AG04450 (cell line): Measurements from ENCODE around the gene DCDC2C. TPM values are rescaled to one million over a fixed set of nuclear protein-coding genes. Genes with fewer than 3 reads are reported as not detected.

Source experiments
- CTCF ChIA-PET: fragments of 300-600, 350-600 bp; formaldehyde crosslinking; extraction: SDS; loops from one replicate; lab custom pipeline; 2022; ENCODE audit warnings: antibody characterized with exemption, inconsistent platforms; lab: Charles Lee
- POLR2A ChIA-PET: fragments of 350-600 bp; formaldehyde crosslinking; extraction: SDS; loops from one replicate; lab custom pipeline; 2021; ENCODE audit warnings: antibody characterized with exemption, inconsistent platforms; lab: Yijun Ruan, JAX
- DNase-seq: peaks from one replicate; pipeline ENCODE4 v3.0.0-alpha.2; 2011; ENCODE audit warnings: low read depth, low spot score
- H3K27ac ChIP-seq: one replicate; pipeline ENCODE4 v1.5.1; 2012; ENCODE audit warnings: low read depth, low read length, control low read depth
- H3K27me3 ChIP-seq: one replicate; pipeline ENCODE4 v1.6.0; 2012; ENCODE audit warnings: low read length; ENCODE audit not compliant: control insufficient read depth, insufficient read depth
- H3K4me3 ChIP-seq: 2 replicates; pipeline ENCODE4 v1.5.1; 2011; ENCODE audit warnings: mild to moderate bottlenecking, low read depth, low read length, control low read depth
- H3K9me3 ChIP-seq: 2 replicates; pipeline ENCODE4 v1.5.1; 2012; ENCODE audit warnings: low read length; ENCODE audit not compliant: control insufficient read depth, insufficient read depth
- polyA minus RNA-seq: library from RNA; depleted of rRNA, polyadenylated mRNA; stranded (reverse); fragments of >200 nt; gene quantifications from 2 replicates; pipeline ENCODE4 v1.2.3, GENCODE V29; 2011; rRNA and poly(A)+ RNA removed
- polyA plus RNA-seq: library from polyadenylated mRNA; depleted of rRNA; stranded (reverse); fragments of >200 nt; gene quantifications from 2 replicates; pipeline ENCODE4 v1.2.3, GENCODE V29; 2011; rRNA removed
- TF ChIP-seq, protein P1 (sequence below): IDR thresholded peaks from 2 replicates; pipeline ENCODE4 v1.5.1; 2011; ENCODE audit warnings: low read depth, low read length, control low read depth, inconsistent platforms

DCDC2C gene, protein sequence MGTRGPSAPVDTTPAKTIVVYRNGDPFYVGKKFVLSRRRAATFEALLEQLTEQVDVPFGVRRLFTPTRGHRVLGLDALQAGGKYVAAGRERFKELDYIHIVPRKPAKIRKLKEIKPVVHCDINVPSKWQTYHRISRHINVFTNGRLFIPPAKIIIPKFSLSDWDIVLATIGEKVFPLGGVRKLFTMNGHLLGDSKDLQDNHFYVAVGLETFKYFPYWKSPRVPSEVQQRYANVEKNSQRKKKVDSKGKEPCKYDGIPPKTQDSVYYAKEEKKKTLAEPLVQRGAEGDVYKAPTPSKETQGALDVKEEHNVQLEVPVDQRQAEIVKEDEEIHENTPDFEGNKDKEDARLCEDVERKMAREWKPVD
- polyA plus RNA-seq (not detected in 2 replicates), polyA minus RNA-seq (not detected in 2 replicates)

DNA sequence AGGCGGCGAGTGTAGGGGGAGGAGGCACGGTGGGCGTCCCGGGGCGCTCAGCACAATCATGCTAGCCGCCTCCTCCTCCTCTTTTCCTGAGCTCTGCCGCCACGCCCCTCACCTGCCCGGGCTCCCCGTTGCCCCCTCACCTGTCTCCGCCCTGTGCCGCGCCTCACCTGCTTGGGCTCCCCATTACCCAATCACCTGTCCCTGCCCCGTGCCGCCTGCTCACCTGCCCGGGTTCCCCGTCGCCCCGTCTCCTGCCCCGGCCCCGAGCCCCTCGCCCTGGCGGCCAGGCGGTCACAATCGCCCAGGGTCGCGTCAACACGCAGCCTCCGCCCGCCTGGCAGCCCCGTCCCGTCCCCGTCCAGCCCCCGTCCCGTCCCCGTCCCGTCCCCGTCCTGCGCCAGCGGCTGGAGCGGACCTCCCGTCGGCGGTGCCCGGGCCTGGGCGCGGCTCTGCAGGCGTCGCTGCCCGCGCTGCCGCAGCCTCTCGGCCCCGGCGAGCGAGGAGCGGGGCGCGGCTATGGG, at the start of gene DCDC2C:
DCDC2C (plus strand) TSS at position 340 of the 521 bp plus-strand sequence; CDS start at position 517, 177 bp downstream.
- peaks cover 25% of the 10 kb centered on the region for H3K27me3 ChIP-seq
- no peak within 1 kb of the TSS for H3K27ac ChIP-seq
- DNase-seq, result no peak
- CTCF ChIA-PET, result no interaction called here
- TF ChIP-seq, protein P1, sequence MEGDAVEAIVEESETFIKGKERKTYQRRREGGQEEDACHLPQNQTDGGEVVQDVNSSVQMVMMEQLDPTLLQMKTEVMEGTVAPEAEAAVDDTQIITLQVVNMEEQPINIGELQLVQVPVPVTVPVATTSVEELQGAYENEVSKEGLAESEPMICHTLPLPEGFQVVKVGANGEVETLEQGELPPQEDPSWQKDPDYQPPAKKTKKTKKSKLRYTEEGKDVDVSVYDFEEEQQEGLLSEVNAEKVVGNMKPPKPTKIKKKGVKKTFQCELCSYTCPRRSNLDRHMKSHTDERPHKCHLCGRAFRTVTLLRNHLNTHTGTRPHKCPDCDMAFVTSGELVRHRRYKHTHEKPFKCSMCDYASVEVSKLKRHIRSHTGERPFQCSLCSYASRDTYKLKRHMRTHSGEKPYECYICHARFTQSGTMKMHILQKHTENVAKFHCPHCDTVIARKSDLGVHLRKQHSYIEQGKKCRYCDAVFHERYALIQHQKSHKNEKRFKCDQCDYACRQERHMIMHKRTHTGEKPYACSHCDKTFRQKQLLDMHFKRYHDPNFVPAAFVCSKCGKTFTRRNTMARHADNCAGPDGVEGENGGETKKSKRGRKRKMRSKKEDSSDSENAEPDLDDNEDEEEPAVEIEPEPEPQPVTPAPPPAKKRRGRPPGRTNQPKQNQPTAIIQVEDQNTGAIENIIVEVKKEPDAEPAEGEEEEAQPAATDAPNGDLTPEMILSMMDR, result no peak
- H3K4me3 ChIP-seq, result no peak within 1 kb of the TSS
- H3K9me3 ChIP-seq, result no peaks in the 10 kb centered on the region; the same call in 1 of the 2 replicates
- POLR2A ChIA-PET, result no interaction called here

DNA sequence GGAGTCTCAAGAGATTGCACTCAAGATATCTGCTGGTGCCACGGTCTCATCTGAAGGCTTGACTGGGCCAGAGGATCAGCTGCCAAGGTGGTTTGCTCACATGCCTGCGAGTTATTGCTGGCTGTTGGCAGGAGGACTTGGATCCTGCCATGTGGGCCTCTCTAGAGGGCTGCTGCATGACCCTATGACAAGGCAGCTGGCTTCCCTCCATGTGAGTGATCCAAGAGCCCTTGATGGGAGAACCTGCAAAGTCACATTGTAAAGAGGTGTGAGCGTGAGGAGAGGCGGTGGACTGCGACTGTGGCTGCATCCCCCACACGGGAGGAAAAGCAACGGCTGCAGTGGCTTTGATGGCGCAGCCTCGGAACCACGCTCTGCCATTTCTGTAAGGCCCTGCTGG, 49.4 kb upstream of the DCDC2C start:
- Histone ChIP-seq H3K27ac (no peak overlapping the region), H3K27me3 (peaks cover 3% of the 10 kb centered on the region), H3K9me3 (peaks cover 9% of the 10 kb centered on the region), H3K4me3 (no peak overlapping the region)
- ChIA-PET CTCF (interaction anchor here (3.1 kb wide), 1 partner anchor 231 kb away, joined by 19 read pairs; no protein-coding TSS in a partner anchor), POLR2A (interaction anchor here (1.5 kb wide), 1 partner anchor 176 kb away, joined by 5 read pairs; no protein-coding TSS in a partner anchor)
- no peak for DNase-seq
- TF ChIP-seq, protein P1, result no peak

DNA sequence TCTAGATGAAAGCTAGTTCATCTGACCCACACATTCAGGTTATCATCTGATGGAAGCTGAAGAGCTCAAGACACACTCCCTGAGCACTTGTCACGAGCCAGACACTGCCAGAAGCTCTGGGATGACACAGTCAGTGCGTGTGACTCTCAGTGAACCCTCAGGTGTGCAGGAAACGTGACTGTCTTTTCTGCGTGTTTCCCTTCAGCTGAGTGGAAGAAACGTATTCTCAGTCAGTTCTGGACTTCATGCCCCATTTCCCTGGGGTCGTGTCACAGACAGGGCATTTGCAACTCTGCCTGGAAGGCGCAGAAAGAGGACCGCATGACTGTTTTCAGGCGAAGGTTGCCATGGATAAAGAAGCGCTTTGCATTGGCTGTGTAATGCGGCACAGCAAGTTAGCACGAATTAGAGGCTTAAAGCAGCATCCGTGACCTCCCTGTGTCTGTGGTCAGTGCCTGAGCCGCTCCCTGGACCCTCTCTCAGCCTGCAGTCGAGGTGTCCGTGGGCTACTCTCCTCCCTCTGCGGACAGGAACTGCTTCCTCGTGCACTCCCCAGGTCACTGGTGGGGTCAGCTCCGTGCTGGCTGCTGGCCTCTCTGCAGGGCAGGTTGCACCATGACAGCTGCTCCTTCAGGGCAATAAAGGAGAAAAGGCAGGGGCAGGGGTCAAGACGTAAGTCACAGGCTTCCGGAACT, 48.7 kb upstream of the DCDC2C start:
- Histone ChIP-seq H3K27ac (no peak overlapping the region), H3K27me3 (peaks cover 3% of the 10 kb centered on the region), H3K4me3 (no peak overlapping the region), H3K9me3 (peaks cover 9% of the 10 kb centered on the region)
- TF ChIP-seq, protein P1, result no peak
- ChIA-PET CTCF (no interaction called here), POLR2A (no interaction called here)
- no peak for DNase-seq

DNA sequence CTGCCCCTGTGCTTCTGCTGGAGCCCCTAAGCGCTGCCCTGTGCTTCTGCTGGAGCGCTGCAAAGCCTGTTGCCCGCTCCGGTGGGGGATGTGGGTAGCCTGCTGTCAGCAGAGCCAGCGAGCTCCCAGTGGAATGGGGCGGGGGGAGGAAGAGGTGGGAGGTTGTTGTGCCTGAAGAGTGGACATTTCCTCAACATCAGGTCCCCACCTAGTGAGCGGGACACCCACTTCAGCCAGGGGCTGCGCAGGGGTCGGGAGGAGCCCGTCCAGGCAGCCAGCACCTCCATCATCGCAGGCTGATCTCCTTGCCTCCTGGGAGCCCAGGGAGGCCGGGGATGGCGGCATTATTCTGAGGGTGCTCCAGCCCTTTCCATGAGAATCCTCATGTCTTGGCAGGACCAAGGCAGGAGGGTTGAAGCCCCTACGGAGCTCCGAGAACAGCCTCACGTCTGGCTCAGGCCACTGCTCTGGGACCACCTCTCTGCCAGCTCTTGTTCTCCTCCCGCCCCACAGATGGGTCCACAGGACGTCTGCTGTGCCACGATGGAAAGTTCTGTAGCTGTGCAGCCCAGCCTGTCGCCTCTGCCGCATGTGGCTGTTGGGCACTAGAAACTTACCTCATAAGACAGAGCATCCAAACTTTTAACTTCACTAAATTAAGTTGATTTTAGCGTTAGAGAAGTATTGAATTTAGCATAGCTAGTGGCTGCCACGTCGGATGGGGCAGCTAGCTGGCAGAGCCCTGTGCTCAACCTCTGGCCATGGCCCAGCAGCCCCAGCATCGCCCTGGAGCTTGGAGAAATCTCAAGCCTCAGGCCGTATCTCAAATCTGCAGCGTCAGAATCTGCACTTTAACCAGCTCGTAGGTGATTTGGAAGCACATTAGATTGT, 47.3 kb upstream of the DCDC2C start:
- Histone ChIP-seq H3K4me3 (no peak overlapping the region), H3K27ac (peak overlapping the region; percentile 39), H3K9me3 (peaks cover 12% of the 10 kb centered on the region), H3K27me3 (no peaks in the 10 kb centered on the region)
- TF ChIP-seq, protein P1, result no peak
- DNase-seq, result no peak
- ChIA-PET CTCF (no interaction called here), POLR2A (interaction anchor here (0.6 to 2.1 kb wide), 3 partner anchors 11 to 98 kb away, joined by 3 to 9 read pairs (median 4); partner anchors contain the start of gene RNASEH1)
